Neural crest cell (in vitro differentiated cells): Measurements from ENCODE around the gene SNX20. TPM values are rescaled to one million over a fixed set of nuclear protein-coding genes. Genes with fewer than 3 reads are reported as not detected.

Experiments
- DNase-seq: peaks from one replicate; pipeline ENCODE4 v3.0.0; 2021; ENCODE audit warnings: low read depth, mixed read lengths, low spot score
- H3K27ac Mint-ChIP-seq: one replicate; pipeline ENCODE4 v1.8.0; 2021; ENCODE audit warnings: mild to moderate bottlenecking, mixed read lengths; ENCODE audit not compliant: unreplicated experiment
- H3K27me3 Mint-ChIP-seq: 2 replicates; pipeline ENCODE4 v1.8.0; 2021; ENCODE audit warnings: low read depth, mild to moderate bottlenecking, mixed read lengths
- H3K36me3 Mint-ChIP-seq: 2 replicates; pipeline ENCODE4 v1.8.0; 2021; ENCODE audit warnings: low read depth, mild to moderate bottlenecking, mixed read lengths
- H3K4me1 Mint-ChIP-seq: 2 replicates; pipeline ENCODE4 v1.8.0; 2021; ENCODE audit warnings: mixed read lengths
- H3K4me3 Mint-ChIP-seq: one replicate; pipeline ENCODE4 v1.8.0; 2021; ENCODE audit warnings: mild to moderate bottlenecking, mixed read lengths
- H3K9me3 Mint-ChIP-seq: 2 replicates; pipeline ENCODE4 v1.8.0; 2021; ENCODE audit warnings: mixed read lengths
- CTCF ChIP-seq: fragments of 200-600 bp; sonication (generic); conservative IDR thresholded peaks from 2 replicates; pipeline ENCODE4 v1.5.0; 2021; ENCODE audit warnings: antibody characterized with exemption, mild to moderate bottlenecking
- total RNA-seq: library from RNA; stranded (reverse); gene quantifications from 2 replicates; pipeline ENCODE4 v1.2.1, GENCODE V29; 2021

SNX20 gene
- total RNA-seq, 1 donor from 2014 or later = not detected

DNA sequence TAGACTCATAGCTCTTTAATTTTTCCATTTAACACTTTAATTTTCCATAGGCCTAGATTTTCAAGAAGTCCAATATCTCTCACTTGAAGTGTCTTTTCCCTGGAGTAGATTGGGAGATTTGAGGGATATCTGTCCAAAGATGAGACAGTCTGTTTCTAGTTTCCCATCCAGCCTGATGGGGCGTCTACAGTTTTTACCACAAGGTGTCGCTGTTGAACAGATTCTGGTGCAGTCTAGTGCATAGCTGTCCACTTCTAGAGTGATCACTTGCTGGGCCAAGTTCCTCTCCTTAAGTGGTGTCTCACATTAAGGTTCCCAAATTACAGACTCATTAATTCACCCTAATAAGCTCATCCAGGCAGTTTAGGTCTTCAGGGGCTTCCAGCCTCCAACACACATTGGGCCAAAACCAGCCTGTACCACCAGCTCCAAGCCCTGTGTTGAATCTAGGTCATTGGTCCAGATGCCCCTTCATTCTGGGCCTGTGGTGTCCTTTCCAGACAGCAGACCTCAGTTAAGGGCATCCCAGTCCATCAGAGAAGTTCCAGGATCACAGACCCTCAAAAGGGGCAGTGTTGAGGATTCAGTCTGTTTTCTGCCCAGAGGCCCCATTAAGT lies 9.4 kb downstream of the SNX20 start:
- DNase-seq = peak; percentile 49
- Mint-ChIP-seq H3K27ac (no peak overlapping the region), H3K36me3 (peaks cover 16% of the 10 kb centered on the region), H3K4me1 (peaks cover 16% of the 10 kb centered on the region), H3K4me3 (no peak overlapping the region), H3K27me3 (no peaks in the 10 kb centered on the region), H3K9me3 (peaks cover 6% of the 10 kb centered on the region)
- peak; percentile 67 for TF ChIP-seq CTCF

GRCh38 chr16:50670476-50670875 lies 10.6 kb downstream of the SNX20 start:
- peaks cover 6% of the 10 kb centered on the region for H3K9me3 Mint-ChIP-seq
- DNase-seq = no peak
- TF ChIP-seq CTCF = no peak
- peaks cover 18% of the 10 kb centered on the region for H3K4me1 Mint-ChIP-seq
- no peaks in the 10 kb centered on the region for H3K27me3 Mint-ChIP-seq
- H3K36me3 Mint-ChIP-seq = peaks cover 16% of the 10 kb centered on the region
- H3K4me3 Mint-ChIP-seq = no peak overlapping the region
- no peak overlapping the region for H3K27ac Mint-ChIP-seq

- Mint-ChIP-seq H3K27me3 (no peaks in the 10 kb centered on the region), H3K27ac (no peak overlapping the region), H3K4me3 (no peak overlapping the region), H3K4me1 (peaks cover 25% of the 10 kb centered on the region), H3K36me3 (peaks cover 16% of the 10 kb centered on the region), H3K9me3 (peaks cover 7% of the 10 kb centered on the region)
- TF ChIP-seq CTCF = no peak
- DNase-seq = no peak
Measured at GRCh38 chr16:50669741-50670140, 11.4 kb downstream of the SNX20 start.

- Mint-ChIP-seq H3K4me1 (peaks cover 26% of the 10 kb centered on the region), H3K27ac (no peak overlapping the region), H3K4me3 (no peak overlapping the region), H3K9me3 (peaks cover 9% of the 10 kb centered on the region), H3K27me3 (no peaks in the 10 kb centered on the region), H3K36me3 (peaks cover 14% of the 10 kb centered on the region)
- no peak for TF ChIP-seq CTCF
- DNase-seq = no peak
Measured at GRCh38 chr16:50668368-50669008, 12.6 kb downstream of the SNX20 start.

DNA sequence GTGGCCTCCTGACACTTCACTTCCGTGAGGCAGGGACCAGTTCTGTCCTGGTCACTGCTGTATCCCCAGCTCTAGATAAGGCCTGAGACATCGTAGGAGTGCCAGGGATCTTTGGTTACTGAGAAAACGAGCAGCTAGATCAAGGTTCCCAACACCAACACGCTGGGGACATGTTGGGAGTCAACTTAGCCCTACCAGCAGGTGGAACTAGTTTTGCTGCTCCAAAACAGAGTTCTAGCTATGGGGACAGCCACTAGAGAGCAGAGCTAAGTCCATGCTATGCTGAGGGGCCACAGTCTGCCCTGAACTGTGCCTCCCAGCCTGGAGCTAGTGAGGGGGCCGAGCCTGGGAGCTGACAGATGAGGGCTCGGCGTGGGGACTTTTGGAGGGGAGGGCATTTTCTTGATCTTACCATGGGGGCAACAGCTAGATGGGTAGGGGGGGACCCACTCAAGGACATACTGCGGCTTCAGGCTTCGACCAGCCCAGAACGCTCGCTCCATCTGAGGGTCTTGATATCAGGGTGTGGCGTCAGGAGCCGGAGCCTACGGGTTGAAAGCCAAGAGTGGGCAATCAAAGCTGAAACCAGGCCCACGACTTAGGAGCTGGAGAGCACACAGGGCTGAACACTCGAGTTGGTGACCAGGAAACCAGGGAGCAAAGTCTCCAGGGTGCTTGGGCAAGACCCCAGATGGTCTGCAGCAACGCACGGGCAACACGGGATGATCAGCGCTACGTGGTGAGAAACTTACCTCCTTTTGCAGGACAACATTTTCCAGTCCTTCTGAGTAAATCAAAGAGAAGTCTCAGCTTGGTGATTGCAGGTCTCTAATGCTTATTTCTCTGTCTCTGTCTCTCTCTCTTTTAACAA lies 13.4 kb downstream of the SNX20 start:
- Mint-ChIP-seq H3K27ac (no peak overlapping the region), H3K27me3 (no peaks in the 10 kb centered on the region), H3K4me3 (no peak overlapping the region), H3K36me3 (peaks cover 14% of the 10 kb centered on the region), H3K4me1 (peaks cover 26% of the 10 kb centered on the region), H3K9me3 (peaks cover 9% of the 10 kb centered on the region)
- no peak for DNase-seq
- no peak for TF ChIP-seq CTCF
